Head of caudate nucleus (tissue), 42 donors: ENCODE results near the gene RXRA.

Source experiments
- DNase-seq, 42 donors: peaks; one replicate each; pipeline versions ENCODE4 v3.0.0 to v3.0.0-alpha.2; 2020 to 2021; ENCODE audit warnings: mixed read lengths in 7 of 42
- intact Hi-C: fragments of 100-400 bp; cut with DNase I; formaldehyde crosslinking; loops from one replicate; pipeline ENCODE4 v1.15.0; 2022

RXRA gene

DNA sequence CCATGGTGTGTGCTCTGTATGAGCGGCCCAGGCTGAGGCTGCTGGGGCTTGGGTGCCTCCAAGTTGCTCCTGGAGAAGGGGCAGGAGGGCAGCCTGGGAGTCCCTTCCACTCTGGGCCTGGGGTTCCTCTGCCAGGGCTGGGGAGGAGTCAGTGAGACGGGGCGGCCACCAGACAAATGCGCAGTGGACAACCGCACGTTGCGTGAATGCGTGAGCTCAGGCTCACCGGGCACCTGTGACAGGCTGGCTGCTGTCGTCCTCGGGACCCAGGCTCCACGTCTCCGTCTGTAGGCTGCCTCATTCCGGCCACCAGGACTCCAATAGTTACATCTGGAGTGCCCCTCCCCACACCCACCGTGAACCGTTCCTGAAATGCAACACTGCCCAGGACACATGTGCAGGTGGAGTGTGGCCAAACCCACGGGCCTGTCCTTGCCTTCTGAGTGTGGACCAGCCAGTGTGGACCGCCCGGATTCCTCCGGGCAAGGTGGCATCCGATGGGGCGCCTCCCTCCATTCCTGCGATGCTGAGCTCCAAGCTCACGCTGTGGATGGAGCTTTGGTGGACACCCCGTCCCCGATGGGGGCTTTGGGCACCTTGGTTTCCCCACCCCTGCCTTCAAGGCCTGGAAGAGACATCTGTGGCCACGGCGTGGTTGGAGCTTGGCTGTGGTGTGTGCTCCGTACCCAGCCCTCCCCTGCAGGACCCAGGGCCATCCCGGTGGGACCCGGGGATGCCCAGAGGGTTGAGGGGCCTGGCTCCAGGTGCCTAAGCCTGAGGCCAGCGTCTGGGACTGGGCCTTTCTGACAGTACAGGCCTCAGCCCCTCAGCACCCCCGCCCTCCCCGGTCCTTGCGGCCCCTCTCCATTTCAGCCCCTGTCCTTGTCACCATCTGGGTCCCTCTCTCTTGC, 34.0 kb upstream of the RXRA start:
- DNase-seq = no peak
- intact Hi-C loops = no loop called here

DNA sequence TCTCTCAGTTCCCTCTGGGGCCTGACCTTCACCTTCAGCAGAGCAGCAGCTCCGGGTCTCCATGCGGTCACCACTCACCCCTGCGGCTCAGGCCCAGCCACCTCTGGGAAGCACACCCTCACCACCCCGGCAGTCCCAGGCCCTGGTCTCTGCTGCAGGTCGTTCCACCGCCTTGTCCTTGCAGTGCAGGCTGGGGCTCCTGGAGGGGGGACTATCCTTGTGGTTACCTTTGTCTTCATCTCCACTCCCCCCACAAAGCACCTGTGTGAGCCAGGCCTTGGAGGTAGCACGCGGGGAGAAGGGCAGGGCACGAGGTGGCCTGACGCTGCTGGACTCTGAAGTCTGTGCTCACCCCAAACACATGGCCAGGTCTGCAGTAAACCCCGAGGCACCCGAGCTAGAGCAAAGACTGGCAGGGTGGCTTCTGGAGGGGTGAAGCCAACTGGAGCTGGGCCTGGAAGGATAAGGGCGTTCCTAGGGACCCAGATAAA, 33.2 kb upstream of the RXRA start:
- intact Hi-C loops = no loop called here
- no peak for DNase-seq

DNA sequence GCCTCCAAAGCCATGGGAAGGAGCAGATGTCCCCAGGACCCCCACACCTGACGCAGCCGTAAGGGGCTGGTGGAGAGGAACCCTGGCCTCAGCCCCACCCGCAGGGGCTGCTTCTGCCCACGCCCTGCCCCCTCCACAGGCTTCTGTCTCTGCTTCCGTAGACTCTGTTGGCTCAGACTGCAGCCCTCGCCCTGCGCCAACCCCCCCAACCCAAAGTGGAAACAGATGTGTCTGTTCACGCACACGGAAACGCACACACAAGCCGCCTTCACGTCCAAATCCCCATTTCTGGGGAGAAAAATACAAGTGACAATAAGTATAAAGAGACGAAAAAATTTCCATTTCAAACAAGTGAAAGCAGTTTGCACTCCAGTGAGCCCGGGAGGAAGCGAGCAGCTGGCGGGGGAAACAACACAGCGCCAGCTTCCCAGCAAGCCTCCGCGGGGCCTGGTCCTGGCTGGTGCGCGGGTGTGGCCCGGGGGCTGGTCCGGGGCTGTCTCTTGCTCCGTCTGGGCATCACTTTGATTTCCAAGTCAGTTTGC, 32.6 kb upstream of the RXRA start:
- peak in 22 of 42 donors; percentile 23 to 60 (median 41) for DNase-seq

DNA sequence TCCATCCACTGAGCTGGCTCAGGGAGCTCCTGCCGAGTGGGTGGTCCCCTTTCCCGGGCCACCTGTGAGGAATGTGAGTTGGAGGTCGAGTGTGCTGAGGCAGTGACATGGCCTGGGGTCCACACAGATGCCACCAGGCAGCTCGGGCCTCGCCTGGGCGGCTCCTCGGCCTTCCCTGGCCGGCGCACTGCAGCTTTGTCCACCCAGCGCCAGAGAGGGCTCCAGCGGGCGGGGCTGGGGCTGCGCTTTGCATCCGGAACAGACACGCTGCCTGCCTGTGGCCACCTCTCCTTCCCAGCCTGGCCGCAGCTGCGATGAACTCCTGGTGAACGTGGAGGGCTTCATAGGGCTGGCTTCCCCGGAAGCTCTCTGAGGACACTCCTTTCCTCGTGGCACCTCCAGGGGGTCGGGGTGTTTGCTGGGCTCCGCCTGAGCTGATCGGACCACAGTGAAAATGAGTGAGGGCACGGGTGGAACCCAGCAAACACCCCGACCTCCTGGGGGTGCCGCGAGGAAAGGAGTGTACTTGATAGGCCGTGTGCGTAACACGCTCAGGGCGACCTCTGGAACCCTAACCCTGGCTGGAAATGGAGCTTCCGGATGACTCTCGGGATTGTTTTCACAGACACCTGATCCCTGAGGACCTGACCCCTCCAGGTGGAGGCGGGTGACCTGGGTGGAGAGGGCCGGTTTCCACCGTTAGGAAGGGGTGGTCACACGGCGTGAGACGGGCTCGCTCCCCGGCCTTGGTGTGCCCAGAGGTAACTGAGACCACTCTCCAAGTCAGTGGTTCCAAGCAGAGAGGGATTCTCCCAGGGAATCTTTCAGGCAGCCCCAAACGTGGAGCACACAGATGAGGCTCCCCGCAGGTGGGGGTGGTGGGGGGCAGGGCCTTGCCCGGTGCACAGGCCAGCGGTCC, 31.8 kb upstream of the RXRA start:
- peak in 4 of 42 donors; percentile 32 to 47 (median 33) for DNase-seq
- intact Hi-C loops = no loop called here

More for the DNA sequence above, 32.6 kb upstream of the RXRA start:
- intact Hi-C loops = no loop called here

DNA sequence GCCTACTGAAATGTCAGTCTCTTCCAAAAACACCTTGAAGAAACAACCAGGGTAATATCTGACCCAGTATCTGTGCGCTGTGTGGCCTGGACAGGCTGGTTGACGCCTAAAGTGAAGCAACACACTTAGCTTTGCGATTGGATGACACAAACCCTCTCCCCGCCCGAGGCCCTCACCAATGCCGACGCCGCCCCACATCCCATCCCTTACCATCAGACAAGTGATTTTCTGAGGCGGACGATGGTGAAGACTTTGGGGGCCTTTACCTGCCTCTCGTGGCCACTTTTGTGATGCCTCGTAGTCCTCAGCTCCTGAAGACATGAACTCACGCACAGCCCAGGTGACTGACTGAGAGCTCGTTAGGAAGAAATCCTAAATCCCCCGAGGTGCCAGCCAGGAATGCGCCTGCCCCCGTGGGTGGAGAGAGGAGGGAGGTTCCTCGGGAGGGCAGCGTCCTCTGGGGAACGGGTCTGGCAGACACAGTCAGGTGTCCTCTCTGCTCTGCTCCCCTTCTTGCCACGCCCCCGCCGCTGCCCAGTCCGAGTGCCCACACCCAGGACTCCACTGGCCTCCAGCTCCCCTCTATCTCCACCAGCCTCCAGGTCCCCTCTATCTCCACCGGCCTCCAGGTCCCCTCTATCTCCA, 31.0 kb upstream of the RXRA start:
- DNase-seq = no peak

DNA sequence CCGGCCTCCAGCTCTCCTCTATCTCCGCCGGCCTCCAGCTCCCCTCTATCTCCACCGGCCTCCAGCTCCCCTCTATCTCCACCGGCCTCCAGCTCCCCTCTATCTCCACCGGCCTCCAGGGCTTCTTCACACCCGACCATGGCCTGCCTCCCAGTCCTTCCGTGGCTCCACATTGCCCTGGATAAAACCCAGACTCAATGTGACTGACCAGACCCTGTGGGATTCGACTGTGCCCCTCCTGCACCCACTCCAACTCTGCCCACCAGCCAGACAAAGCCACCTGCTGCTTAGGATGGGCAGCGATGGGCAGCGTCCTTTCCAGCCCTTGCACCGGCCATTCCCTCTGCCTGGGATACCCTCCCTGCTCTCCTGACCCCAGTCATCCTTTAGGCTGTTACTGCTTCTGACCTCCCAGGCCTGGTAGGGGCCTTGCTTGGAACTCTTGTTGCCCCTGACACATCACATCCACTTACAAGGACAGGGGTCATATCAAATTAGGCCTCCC, 30.5 kb upstream of the RXRA start:
- no peak for DNase-seq
- intact Hi-C loops = no loop called here

More for the DNA sequence above, 31.0 kb upstream of the RXRA start:
- intact Hi-C loops = no loop called here

DNA sequence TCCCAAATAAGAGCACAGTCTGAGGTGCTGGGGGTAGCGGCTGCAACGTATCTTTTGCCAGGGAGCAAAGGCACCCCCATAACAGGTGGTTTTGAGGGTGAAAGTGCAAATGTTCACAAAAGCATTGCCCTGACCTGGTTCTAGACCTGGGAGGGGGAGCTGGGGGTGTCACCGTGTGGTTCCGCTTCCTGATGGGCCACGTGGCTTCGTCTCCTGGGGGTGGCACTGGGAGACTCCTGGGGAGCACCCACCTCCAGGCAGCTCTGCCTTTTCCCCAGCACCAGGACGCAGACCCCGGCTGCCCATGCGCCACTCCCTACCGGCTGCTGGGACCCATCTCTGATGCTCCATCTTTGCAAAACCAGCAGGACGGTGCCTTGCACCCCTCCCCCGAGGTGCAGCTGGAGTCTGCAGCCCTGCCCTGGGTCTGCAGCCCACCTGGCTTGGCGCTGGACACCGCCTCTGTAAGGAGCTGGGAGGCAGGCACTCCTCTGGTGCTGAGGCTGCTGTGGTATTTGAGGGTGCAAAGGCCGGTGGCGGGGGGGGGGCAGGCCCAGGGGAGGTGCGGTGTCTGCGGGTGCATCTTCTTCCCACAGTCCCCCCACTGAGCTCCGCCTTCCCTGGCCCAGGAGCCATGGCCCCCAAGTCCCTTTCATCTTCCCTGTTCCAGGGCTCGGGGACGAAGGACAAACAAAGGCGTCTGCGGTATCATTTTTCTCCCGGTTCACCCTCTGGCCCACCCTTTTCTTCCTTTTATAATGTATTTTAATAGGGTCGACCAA, 29.8 kb upstream of the RXRA start:
- DNase-seq = no peak
- intact Hi-C loops = no loop called here

DNA sequence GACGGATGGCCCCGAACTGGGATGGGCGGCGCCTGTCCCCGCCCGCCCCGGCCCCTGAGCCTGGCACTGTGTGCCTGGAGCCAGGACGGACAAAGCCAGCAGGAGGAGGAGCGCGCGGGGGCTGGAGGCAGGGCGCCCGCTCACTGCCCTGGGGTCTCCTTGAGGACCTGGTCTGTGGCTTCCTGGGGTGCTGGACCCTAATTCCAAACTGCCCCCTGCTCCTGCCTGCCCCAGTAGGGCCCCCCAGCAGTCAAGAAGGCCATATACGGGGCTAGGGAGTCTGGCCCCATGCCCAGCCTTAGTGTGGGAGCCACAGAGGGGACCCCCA, 29.2 kb upstream of the RXRA start:
- DNase-seq = no peak
- intact Hi-C loops = no loop called here

DNA sequence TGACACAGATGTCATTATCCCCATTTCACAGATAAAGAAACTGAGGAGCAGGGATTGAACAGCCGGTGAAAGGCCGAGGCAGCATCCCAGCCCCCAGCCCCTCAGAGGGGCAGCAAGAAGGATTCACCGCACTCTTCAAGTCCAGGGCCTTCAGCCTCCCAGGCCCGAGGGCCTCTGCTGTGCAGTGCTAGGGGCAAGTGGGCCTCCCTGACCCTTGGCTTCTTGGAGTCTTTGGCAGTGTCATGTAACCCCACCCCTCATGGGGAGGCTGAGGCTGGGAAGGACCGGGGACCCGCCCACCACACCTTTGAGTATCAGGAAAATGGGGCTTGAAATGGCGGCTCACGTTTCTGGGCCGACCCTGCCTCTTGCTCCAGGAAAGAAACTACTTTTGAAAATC, 28.7 kb upstream of the RXRA start:
- intact Hi-C loops = no loop called here

DNA sequence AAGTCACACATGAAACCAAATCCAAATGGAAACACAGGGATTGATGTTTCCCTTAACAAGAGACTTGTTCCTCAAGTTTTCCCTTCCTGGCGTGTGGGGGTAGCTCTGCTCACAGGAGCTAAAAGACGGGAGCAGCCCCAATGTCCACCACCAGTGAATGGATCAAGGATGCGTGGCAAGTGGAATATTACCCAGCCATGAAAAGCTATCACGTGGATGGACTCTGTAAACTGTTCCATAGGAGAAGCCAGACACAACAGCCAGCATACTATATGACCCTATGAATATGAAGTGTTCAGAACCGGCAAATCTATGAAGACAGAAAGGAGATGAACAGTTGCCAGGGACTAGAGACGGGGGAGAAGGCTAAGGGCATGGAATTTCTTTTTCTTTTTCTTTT, 28.3 kb upstream of the RXRA start:
- no peak for DNase-seq
- intact Hi-C loops = no loop called here

More for the DNA sequence above, 28.7 kb upstream of the RXRA start:
- DNase-seq = no peak

DNA sequence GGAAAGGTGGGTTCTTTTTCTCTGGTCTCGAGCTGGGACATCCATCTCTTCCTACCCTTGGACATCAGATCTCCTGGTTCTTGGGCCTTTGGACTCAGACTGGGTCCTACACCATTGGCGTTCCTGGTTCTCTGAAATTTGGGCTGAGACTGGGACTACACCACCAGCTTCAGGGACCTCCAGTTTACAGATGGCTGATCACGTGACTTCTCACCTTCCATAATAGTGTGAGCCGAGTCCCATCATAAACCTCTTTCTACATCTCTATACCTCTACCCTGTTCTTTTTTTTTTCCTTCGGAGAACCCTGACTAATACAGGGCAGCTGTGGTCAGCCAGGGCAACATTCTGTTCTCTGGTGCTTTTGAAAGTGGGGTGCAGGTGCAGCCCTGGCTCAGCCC, 27.2 kb upstream of the RXRA start:
- no peak for DNase-seq
- intact Hi-C loops = no loop called here

DNA sequence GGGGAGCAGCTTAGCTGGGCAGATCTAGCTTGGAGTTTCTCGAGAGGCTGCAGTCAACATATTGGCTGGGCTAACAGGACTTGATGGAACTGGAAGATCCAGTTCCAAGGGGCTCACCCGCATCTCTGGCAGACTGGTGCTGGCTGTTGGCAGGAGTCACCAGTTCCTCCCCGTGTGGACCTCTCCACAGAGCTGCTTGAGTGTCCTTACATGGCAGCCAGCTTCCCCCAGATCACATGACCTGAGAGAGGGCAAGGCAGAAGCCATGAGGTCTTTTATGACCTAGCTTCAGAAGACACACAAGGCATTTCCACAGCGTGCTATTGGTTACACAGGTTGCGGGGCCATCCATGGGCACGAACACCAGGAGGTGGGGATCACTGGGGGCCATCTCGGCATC, 26.4 kb upstream of the RXRA start:
- DNase-seq = no peak
- intact Hi-C loops = no loop called here

DNA sequence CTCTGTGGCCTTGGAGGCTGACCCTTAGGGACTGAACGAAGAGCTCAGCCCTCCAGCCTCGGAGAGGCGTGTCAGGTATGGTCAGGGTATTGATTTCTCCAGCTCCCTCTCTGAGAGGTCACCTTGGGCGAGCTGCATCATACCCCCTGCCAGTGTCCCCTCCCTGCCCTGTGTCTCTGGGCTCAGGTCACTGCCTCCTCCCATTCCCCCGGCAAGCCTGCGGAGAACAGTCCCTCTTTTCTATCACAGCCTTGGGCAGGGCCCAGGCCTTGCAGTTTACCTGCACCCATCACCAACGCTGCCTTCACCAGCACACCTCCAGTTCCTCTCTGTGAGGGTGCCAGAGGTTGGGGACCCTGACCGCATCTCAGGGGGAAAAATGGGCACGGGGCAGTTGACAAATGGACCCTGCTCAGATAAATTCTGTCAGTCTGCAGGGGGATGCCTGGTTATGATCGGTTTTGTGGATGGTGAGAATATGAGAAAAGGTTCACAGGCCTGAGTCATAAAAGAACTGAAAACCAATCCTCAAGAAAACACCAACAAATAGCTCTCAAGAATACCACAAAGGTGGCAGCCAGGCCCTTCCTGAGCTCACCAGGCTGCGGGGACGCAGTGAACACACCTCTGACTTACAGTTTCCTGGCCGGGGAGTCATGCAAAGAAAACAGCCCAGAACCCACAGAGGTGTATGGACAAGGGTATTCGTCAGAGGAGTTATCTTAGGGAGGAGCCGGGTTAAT, 24.7 kb upstream of the RXRA start:
- DNase-seq = no peak

DNA sequence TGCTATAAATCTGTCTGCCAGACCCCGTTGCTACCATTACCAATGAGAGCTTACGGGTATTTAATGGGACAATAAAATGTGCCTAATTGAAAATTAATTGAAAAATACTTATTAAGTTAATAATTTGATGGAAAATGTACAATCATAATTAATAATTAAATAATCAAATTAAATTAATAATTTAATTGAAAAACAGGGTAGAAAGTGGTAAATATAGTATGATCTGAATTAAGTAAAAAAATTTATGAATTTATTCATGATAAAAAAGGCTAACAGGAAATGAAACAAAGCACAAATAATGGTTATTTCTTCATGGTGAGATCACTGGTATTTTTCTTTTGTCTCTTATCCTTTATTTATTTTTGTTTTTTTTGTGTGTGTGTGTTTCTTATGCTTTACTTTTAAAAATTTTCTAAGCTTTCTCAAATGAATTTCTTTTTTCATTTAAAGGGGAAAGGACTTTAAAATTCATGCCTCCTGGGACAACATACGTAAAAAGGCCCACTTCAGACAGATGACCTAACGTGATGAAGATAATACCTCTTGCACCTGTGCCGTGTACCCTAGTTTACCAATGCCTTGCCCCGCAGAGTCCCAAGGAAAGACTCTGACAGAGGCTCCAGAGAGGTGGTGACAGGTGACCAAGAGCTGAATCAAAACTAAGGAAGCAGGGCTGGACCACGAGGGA, 24.0 kb upstream of the RXRA start:
- DNase-seq = no peak
- intact Hi-C loops = no loop called here

More for the DNA sequence above, 24.7 kb upstream of the RXRA start:
- intact Hi-C loops = no loop called here

DNA sequence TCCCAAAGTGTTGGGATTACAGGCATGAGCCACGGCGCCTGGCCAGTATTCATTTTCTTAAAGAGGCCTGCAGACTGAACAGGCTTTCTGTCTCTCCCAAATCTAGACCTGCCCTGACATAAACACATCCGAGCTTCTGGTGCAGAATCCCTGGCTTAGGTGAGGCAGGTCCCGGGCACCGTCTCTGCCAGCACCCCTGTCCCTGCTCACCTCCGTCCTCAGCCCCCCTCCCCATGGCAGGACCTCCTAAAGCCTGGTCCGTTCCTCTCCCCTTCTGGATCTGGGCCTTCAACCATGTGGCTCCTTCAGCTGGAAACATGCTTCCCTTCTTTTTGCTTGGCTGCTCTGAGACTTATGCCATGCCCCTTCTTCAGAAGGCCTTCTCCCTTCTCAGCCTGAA, 22.7 kb upstream of the RXRA start:
- DNase-seq = no peak
- intact Hi-C loops = no loop called here

DNA sequence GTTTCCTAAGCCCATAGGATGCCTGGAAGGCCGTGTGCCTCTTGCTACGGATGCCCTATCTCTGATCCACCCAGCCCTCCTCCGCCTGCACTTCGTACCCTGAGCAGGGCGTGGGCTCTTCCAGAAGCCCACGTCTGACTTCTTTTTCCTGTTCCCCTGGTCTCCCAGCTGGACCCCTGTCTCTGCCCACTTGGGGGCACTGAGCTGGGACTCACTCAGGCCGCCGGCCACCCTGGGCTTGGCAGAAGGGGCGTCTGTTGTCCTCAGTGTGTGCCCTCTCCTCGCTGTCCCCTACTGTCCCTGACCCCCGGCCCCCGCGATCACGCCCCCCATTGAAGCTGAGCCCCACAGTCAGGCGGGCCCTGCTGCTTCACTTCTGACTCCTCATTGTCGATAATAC, 22.0 kb upstream of the RXRA start:
- intact Hi-C loops = no loop called here
- DNase-seq = no peak

DNA sequence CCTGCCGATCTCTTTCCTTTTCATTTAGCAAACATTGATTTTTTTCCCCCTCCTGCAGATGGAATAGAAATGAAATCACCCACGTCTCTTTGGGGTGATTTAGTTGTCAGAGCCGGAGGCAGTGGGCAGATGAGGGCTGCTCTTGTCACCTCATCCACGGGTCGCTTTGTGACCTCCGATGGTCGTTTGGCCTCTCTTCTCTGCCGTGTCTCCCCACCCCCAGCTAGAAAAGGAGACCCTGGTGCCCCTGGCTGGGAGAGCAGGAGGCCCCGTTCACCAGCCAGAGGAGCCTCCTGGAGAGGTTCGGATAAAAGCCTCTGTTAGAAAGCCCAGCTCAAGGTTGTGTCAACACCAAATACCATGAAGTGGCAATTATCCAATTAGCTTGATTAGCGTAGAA, 21.6 kb upstream of the RXRA start:
- DNase-seq = no peak
- intact Hi-C loops = no loop called here
